Left colon (tissue), 2 donors: ENCODE measurements around the gene UBXN11. TPM values are rescaled to one million over a fixed set of nuclear protein-coding genes. Genes with fewer than 3 reads are reported as not detected.

Experiments
- ATAC-seq: fragments of 200-7000 bp; cut with Tn5 transposase; one replicate; pipeline ENCODE4 v1.9.1; 2020; ENCODE audit warnings: mild to moderate bottlenecking, moderate library complexity
- DNase-seq, 2 donors: peaks; one replicate each; pipeline ENCODE4 v3.0.0-alpha.2; 2020
- intact Hi-C, 2 donors: fragments of 100-400 bp; cut with DNase I in 1 of 2; cut with micrococcal nuclease in 1 of 2; formaldehyde crosslinking; loops; one replicate each; pipeline versions ENCODE4 v1.11.2 to v1.14.0; 2022; cut with DNase I, micrococcal nuclease
- total RNA-seq, 2 donors: library from RNA; stranded (reverse); fragmentation: NEBNext Ultra II Directional; extraction: Animal tissue kit (Norgen Biotek cat#: 25700); gene quantifications; one replicate each; pipeline ENCODE4 v1.2.1, GENCODE V29; 2021
- donor health status: DM: no; HTN: no; CAD: no.
- donor health status: DM: yes; HTN: yes; CAD: no.

The UBXN11 gene
- total RNA-seq, 2 donors from 2014 or later, result 10.0 to 13.4 TPM

GRCh38 chr1:26291433-26291832, 15.0 kb downstream of the UBXN11 start:
- no peak for ATAC-seq
- intact Hi-C loops, result no loop called here
- DNase-seq, result no peak

- ATAC-seq, result no peak
- intact Hi-C loops, result no loop called here
- DNase-seq, result no peak
Measured at GRCh38 chr1:26290882-26291261, 15.6 kb downstream of the UBXN11 start.

GRCh38 chr1:26290122-26290881, 16.1 kb downstream of the UBXN11 start:
- intact Hi-C loops, result no loop called here
- DNase-seq (no peak), ATAC-seq (no peak)

DNA sequence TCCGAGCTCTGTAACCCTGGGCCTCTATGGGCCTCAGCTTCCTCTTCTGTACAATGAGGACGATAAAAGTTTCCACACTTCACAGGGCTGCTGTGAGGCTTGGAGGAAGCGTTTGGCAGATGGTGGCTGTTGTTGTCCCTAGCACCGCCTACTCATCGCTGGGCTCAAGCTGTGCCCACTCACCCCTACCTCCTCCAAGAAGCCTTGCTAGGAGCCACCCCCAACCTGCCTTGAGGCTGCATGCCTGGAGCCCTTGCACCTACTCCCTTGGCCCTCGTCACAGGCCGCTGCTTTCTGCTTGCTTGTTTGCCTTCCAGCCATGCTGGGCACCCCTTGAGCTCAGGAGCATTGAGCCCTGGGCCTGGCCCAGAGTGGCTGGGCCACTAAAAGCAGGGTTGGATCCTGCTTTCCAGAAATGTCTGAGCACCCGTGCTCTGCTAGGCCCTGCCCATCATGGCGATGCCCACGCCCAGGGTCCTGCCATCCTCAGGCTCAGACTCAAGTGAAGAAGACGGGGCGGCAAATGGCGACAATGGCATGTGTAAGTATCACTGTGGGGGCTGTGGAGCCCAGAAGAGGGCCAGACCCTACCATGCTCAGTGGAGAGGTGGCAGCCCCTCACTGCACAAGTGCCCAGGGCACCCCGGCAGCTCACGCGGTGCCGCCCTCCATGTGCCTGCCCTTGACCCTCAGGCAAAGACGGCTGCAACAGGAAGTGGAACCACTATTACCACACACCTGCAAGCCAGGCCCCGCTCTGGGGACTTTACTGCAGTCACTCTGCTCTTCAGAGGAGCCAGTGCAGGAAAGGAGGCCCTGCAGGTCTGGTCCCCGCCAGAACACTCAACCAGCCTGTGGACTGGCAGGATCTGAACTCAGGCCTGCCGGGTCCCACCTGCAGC, 17.0 kb downstream of the UBXN11 start:
- intact Hi-C loops, result no loop called here
- ATAC-seq, result no peak
- peak in 1 of 2 donors; percentile 50 for DNase-seq

GRCh38 chr1:26288311-26288941, 18.0 kb downstream of the UBXN11 start:
- peak; percentile 55 for ATAC-seq
- peak in 1 of 2 donors; percentile 47 for DNase-seq
- intact Hi-C loops, result no loop called here

GRCh38 chr1:26287811-26288210, 18.6 kb downstream of the UBXN11 start:
- ATAC-seq, result no peak
- DNase-seq, result no peak
- intact Hi-C loops, result no loop called here

DNA sequence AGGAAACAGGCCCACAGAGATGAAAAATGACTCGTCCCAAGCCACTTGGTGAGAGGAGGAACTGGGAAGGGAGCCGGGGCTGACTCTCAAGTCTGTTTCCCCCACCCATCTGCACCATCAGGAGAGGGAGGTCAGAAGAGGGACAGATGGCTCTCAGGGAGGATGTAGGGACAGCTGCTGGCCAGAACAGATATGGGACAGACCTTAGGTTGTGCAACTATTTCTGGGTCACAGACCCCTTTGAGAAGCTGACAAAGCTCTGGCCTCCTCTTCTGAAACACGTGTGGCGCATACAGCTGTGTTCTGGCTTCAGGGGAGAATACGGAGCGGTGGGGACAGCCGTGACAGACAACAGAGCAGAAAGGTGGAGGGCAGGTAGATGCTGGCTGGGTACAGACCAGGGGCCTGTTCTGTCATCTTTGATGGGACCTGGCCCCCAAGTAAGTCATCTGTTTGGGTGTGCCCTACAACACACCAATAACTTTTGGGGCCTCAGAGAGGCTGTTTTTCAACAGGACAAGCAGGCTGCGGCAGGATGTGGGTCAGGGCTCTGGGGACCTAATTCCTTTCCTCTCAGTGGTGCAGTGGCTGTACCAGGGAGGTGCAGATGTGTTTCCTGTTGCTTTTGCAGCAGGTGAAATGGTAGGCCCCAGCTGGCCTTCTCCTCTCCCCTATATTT, 19.3 kb downstream of the UBXN11 start:
- intact Hi-C loops, result no loop called here
- no peak for ATAC-seq
- DNase-seq, result peak in 1 of 2 donors; percentile 46

DNA sequence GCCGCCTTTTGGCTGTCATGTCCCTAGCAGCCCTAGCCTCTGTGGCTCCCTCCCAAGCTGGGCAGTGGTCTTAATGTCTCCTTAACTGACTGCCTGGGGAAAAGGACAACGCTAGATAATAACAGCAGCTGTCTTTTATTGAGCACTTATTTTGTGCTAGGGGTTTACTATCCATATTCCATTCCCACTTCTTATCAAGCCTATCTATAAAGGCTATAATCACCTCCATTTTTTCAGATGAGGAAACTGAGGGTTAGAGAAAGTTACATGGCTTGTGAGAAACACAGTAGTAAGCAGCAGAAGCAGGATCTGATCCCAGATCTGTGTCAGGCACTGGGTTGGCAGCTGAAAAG, 20.4 kb downstream of the UBXN11 start:
- intact Hi-C loops, result no loop called here
- DNase-seq (no peak), ATAC-seq (no peak)

DNA sequence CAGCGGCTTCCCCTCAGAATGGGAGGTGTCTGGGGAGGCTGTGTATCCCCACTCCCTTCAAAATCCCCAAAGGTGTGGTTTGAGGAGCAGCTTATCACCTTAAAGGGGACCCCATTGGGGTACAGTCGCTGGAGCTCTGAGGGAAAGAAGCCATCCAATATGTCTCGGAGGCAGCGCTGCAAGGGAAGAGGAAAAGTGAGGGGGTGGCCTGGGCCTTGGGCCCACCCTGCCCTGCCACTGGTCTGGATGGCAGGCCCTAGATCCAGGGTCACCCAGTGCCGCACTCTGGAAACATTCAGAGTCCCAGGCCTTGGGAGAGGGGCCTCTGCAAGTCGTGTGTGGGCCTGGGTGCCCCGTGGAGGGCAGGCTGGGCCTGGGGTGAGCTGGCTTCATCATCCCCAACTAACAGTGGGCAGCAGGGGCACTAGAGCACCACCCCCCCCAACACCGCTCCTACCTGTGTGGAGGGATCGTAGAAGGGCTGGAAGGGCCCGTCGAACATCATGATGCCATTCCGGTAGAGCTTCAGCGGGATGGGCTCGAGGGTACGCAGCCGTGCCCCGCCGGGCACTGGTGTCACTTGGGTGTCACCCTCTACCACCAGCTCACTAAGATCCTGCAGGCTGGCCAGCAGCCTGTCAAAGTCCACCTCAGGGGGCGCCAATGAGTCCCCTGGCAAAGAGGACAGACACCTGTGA, 20.9 kb downstream of the UBXN11 start:
- intact Hi-C loops, result no loop called here
- DNase-seq (peak in 1 of 2 donors; percentile 68), ATAC-seq (peak; percentile 22)

DNA sequence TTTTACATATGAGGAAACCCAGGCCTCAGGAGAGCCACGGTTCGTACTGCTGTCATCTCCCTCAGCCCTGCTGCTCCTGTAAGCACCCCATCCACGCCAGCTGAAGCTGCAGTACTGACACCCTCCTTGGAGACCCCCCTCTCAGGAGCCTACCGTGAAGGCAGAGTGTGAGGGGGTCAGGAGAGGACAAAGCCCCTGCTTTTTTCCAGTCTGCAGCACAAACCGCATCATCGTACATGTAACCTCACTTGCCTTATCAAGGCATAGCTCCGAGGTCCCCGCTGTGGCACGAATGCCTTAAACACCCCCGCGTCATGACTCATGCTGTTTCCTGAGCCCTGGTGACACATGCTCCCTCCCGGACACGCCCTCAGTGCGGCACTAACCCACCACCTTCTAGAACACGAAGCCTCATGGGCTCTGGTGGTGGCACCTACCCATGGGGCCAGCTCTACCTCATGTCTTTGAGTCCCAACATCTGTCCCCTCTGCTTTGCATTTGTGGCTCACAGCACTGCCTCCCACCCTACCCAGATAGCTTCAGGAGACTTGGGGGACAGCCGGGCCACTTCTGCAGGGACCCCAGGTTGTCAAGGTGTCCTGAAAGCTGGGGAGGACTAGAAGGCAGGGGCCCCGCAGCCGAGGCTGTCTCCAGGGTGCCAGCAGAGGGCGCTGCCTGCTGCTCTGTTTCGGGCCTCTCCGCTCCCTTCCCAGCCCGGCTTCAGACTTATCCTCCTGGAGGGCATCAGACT, 21.7 kb downstream of the UBXN11 start:
- peak; percentile 57 for ATAC-seq
- intact Hi-C loops, result no loop called here

GRCh38 chr1:26283871-26284596, 22.4 kb downstream of the UBXN11 start:
- intact Hi-C loops, result no loop called here
- ATAC-seq, result no peak
- no peak for DNase-seq

More for the DNA sequence above, 21.7 kb downstream of the UBXN11 start:
- DNase-seq, result peak; percentile 82 to 84

DNA sequence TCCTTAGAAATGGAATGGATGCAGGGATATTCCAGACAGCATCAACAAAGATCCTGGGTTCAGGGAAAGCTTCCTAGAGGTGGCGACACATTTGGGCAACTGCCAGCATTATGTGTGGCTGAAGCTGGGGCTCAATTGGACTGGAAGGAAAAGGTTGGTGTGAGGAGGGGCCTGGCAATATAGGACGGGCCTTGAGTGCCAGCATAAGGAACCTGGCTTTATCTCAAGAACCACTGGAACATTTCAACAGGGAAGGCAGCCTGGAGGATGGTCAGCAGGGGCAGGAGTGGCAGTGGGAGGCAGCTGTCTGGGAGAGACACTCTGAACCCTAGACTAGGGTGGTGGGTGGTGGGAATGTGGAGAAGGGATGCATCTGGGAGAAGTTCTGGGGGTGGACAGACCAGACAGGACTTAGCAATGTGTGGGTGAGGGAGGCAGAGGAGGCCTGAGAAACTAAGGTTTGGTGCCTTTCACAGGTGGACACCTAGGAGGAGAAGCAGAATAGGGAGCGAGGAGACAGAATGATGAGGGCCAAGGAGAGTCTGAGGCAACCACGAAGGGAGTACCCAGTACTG, 23.1 kb downstream of the UBXN11 start:
- DNase-seq (no peak), ATAC-seq (no peak)
- intact Hi-C loops, result no loop called here

- DNase-seq (no peak), ATAC-seq (no peak)
- intact Hi-C loops, result no loop called here
Measured at GRCh38 chr1:26282401-26282918, 24.0 kb downstream of the UBXN11 start.

GRCh38 chr1:26281971-26282370, 24.5 kb downstream of the UBXN11 start:
- ATAC-seq, result no peak
- intact Hi-C loops, result no loop called here
- peak in 1 of 2 donors; percentile 46 for DNase-seq

GRCh38 chr1:26281091-26281958, 25.1 kb downstream of the UBXN11 start:
- ATAC-seq (no peak), DNase-seq (no peak)
- intact Hi-C loops, result no loop called here
